GM10266 (cell line): ENCODE measurements around the gene ARHGAP26.

Experiments used
- DNase-seq: peaks from one replicate; pipeline ENCODE4 v3.0.0; 2012; ENCODE audit errors: extremely low spot score
- CTCF ChIP-seq: IDR thresholded peaks from 2 replicates; pipeline ENCODE4 v1.5.1; 2012; ENCODE audit warnings: mild to moderate bottlenecking, low read depth; ENCODE audit not compliant: control insufficient read depth, insufficient read depth; ENCODE audit errors: missing control alignments

Gene ARHGAP26

DNA sequence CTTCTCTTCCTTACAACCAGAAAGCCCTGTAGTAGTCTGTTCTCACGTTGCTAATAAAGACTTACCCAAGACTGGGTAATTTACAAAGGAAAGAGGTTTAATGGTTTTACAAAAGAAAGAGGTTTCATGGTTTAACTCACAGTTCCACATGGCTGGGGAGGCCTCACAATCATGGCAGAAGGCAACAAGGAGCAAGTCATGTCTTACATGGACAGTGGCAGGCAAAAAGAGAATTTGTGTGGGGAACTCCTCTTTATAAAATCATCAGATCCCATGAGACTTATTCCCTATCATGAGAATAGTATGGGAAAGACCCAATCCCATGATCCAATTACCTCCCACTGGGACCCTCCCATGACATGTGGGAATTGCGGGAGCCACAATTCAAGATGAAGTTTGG lies 468.4 kb downstream of the ARHGAP26 start:
- DNase-seq: no peak
- no peak for TF ChIP-seq CTCF

- DNase-seq: no peak
- no peak for TF ChIP-seq CTCF
These were observed 469.8 kb downstream of the ARHGAP26 start for GRCh38 chr5:143239882-143240518.

- no peak for DNase-seq
- TF ChIP-seq CTCF: no peak
These were observed 471.7 kb downstream of the ARHGAP26 start for GRCh38 chr5:143241892-143242291.

GRCh38 chr5:143243103-143243502 lies 472.9 kb downstream of the ARHGAP26 start:
- no peak for DNase-seq
- TF ChIP-seq CTCF: no peak

GRCh38 chr5:143244000-143244736 lies 474.0 kb downstream of the ARHGAP26 start:
- no peak for TF ChIP-seq CTCF
- no peak for DNase-seq

DNA sequence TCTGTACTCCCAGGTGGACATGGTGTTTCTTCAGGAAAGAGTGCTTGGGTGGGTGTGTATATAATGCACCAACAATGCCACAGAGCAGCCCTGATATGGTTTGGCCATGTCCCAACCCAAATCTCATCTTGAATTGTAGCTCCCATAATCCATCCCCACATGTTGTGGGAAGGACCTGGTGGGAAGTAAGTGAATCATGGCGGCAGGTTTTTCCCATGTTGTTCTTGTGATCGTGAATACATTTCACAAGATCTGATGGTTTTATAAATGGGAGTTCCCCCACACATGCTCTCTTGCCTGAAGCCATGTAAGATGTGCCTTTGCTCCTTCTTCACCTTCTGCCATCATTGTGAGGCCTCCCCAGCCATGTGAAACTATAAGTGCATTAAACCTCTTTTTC lies 474.8 kb downstream of the ARHGAP26 start:
- no peak for DNase-seq
- no peak for TF ChIP-seq CTCF

- TF ChIP-seq CTCF: no peak
- no peak for DNase-seq
These were observed 475.9 kb downstream of the ARHGAP26 start for GRCh38 chr5:143245929-143246561.
